Fibroblast of lung (primary cell): ENCODE data around the gene WDR27. TPM values are rescaled to one million over a fixed set of nuclear protein-coding genes. Genes with fewer than 3 reads are reported as not detected.

Experiments
- DNase-seq, 2 donors: peaks; one replicate each; pipeline versions ENCODE4 v3.0.0 to v3.0.0-alpha.2; 2010; ENCODE audit warnings: low read depth in 2 of 2
- H2AFZ ChIP-seq: 2 replicates; pipeline ENCODE4 v1.5.1; 2012; ENCODE audit warnings: low read length, control low read depth, inconsistent platforms
- H3K27ac ChIP-seq: 2 replicates; pipeline ENCODE4 v1.5.1; 2011; ENCODE audit warnings: low read length, control low read depth; ENCODE audit not compliant: insufficient read depth
- H3K27me3 ChIP-seq: 2 replicates; pipeline ENCODE4 v1.5.1; 2011; ENCODE audit warnings: mild to moderate bottlenecking, low read length; ENCODE audit not compliant: control insufficient read depth, insufficient read depth
- H3K36me3 ChIP-seq: 2 replicates; pipeline ENCODE4 v1.5.1; 2011; ENCODE audit warnings: low read length; ENCODE audit not compliant: control insufficient read depth, insufficient read depth
- H3K4me1 ChIP-seq: 2 replicates; pipeline ENCODE4 v1.5.1; 2011; ENCODE audit warnings: low read length; ENCODE audit not compliant: control insufficient read depth, insufficient read depth; ENCODE audit errors: extremely low read depth
- H3K4me2 ChIP-seq: 2 replicates; pipeline ENCODE4 v1.5.1; 2011; ENCODE audit warnings: low read length, control low read depth; ENCODE audit not compliant: insufficient read depth; ENCODE audit errors: extremely low read depth
- H3K4me3 ChIP-seq, 4 experiments: fragments of 200-600 bp in 1 of 4; sonication (generic) in 1 of 4; replicated peaks in 1 of 4; 2 replicates each; pipeline ENCODE4 v1.5.1; 2011 to 2016; ENCODE audit warnings: low read length in 4 of 4, low read depth in 3 of 4, mild to moderate bottlenecking in 3 of 4, control low read depth in 2 of 4, inconsistent platforms in 1 of 4, mixed read lengths in 1 of 4; ENCODE audit not compliant: insufficient read depth in 1 of 4; ENCODE audit errors: control extremely low read depth in 1 of 4
- H3K79me2 ChIP-seq: 2 replicates; pipeline ENCODE4 v1.5.1; 2012; ENCODE audit warnings: mild to moderate bottlenecking, low read length, inconsistent platforms; ENCODE audit not compliant: control insufficient read depth, insufficient read depth
- H3K9ac ChIP-seq: 2 replicates; pipeline ENCODE4 v1.5.1; 2011; ENCODE audit warnings: mild to moderate bottlenecking, low read length, control low read depth; ENCODE audit not compliant: insufficient read depth
- H3K9me3 ChIP-seq: 2 replicates; pipeline ENCODE4 v1.5.1; 2012; ENCODE audit warnings: low read depth, low read length; ENCODE audit not compliant: control insufficient read depth, insufficient read depth
- H4K20me1 ChIP-seq: 2 replicates; pipeline ENCODE4 v1.5.1; 2011; ENCODE audit warnings: low read length; ENCODE audit not compliant: control insufficient read depth, insufficient read depth; ENCODE audit errors: extremely low read depth
- CTCF ChIP-seq, 2 donors: IDR thresholded peaks in 1 of 2; conservative IDR thresholded peaks in 1 of 2; 1 replicate in 1 of 2; 2 replicates in 1 of 2; pipeline ENCODE4 v1.5.1; 2011 to 2012; ENCODE audit warnings: low read length in 2 of 2, control low read depth in 1 of 2, inconsistent platforms in 1 of 2, low read depth in 1 of 2, mild to moderate bottlenecking in 1 of 2
- EZH2 ChIP-seq: IDR thresholded peaks from 2 replicates; pipeline ENCODE4 v1.5.1; 2012; ENCODE audit warnings: low read length, control low read depth, mild to moderate bottlenecking; ENCODE audit errors: missing control alignments
- polyA plus RNA-seq, 2 donors: library from polyadenylated mRNA; depleted of rRNA in 1 of 2; stranded (reverse) in 1 of 2; unstranded in 1 of 2; fragments of >200 nt; gene quantifications; 2 replicates each; pipeline ENCODE4 v1.2.1, GENCODE V29; 2011 to 2012; ENCODE audit warnings: missing spikeins in 1 of 2
- total RNA-seq: library from RNA; depleted of rRNA; stranded (reverse); fragments of >200 nt; gene quantifications from 2 replicates; pipeline ENCODE4 v1.2.1, GENCODE V29; 2014

The WDR27 gene
- total and polyA plus RNA-seq, 2 donors (not counting 1 experiment from before 2014, with no cell fraction given), result 8.8 to 23.3 TPM

- no peaks in the 10 kb centered on the region for H3K79me2 ChIP-seq
- no peak overlapping the region for H3K27ac ChIP-seq
- no peaks in the 10 kb centered on the region for H3K27me3 ChIP-seq
- no peak for DNase-seq
- H4K20me1 ChIP-seq, result no peaks in the 10 kb centered on the region
- H3K9me3 ChIP-seq, result no peaks in the 10 kb centered on the region
- no peak overlapping the region for H3K9ac ChIP-seq
- no peak overlapping the region for H3K4me3 ChIP-seq
- H3K4me2 ChIP-seq, result no peak overlapping the region
- H2AFZ ChIP-seq, result no peak overlapping the region
- no peaks in the 10 kb centered on the region for H3K36me3 ChIP-seq
- H3K4me1 ChIP-seq, result no peaks in the 10 kb centered on the region
- no peak for TF ChIP-seq EZH2
- TF ChIP-seq CTCF (conservative IDR thresholded peaks at IDR 0.05 in 1 of 2, IDR thresholded peaks at IDR 0.05 in 1 of 2; ENCODE audit: low read depth in 1 of 2, low read length in 2 of 2), result no peak
Observed at GRCh38 chr6:169521825-169522224, 180.0 kb downstream of the WDR27 start.

DNA sequence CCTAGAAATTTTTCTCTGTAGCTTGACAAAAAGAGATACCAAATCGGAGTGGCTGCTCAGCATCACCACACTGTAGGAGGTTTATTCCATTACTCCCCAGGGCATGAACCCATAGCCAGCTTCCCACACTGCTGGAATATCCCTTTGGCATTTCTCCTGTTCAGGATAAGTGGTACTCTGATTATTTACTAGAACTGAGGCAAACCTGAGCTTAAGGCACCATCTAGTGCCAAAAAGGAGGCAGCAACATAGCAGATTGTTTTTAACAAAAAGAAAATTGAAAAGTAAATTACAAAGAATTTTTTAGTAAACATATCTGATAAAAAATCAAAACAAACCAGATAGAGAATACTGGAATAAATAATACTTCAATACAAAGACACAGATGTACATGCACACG, 181.7 kb downstream of the WDR27 start:
- H3K27ac ChIP-seq, result no peak overlapping the region
- no peak overlapping the region for H3K9ac ChIP-seq
- H3K4me1 ChIP-seq, result no peaks in the 10 kb centered on the region
- TF ChIP-seq EZH2 (no peak), CTCF (conservative IDR thresholded peaks at IDR 0.05 in 1 of 2, IDR thresholded peaks at IDR 0.05 in 1 of 2; ENCODE audit: low read depth in 1 of 2, low read length in 2 of 2) (peak; percentile 59 to 64)
- H3K4me3 ChIP-seq, result no peak overlapping the region
- peak; percentile 55 to 69 for DNase-seq
- H4K20me1 ChIP-seq, result no peaks in the 10 kb centered on the region
- H2AFZ ChIP-seq, result no peak overlapping the region
- no peaks in the 10 kb centered on the region for H3K27me3 ChIP-seq
- H3K9me3 ChIP-seq, result no peaks in the 10 kb centered on the region
- H3K79me2 ChIP-seq, result no peaks in the 10 kb centered on the region
- H3K36me3 ChIP-seq, result no peaks in the 10 kb centered on the region
- H3K4me2 ChIP-seq, result no peak overlapping the region

DNA sequence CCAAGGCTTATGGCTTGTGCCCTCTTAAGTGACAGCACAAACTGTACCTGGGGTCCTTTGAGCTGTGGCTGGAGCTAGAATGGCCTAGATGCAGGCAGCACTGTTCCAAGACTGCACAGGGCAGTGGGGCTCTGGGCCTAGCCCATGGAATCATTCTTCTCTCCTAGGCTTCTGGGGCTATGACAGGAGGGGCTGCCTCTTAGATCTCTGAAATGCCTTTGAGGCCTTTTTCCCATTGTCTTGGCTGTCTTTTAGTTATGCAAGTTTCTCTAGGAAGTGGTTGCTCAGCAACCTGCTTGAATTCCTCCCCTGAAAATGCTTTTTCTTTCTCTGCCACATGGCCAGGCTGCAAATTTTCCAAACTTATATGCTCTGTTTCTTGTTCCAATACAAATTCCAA, 183.4 kb downstream of the WDR27 start:
- H3K36me3 ChIP-seq, result no peaks in the 10 kb centered on the region
- no peak overlapping the region for H2AFZ ChIP-seq
- no peak for DNase-seq
- H4K20me1 ChIP-seq, result no peaks in the 10 kb centered on the region
- H3K9ac ChIP-seq, result no peak overlapping the region
- H3K4me2 ChIP-seq, result no peak overlapping the region
- no peak overlapping the region for H3K27ac ChIP-seq
- no peaks in the 10 kb centered on the region for H3K9me3 ChIP-seq
- TF ChIP-seq EZH2, result no peak
- no peak for TF ChIP-seq CTCF (conservative IDR thresholded peaks at IDR 0.05 in 1 of 2, IDR thresholded peaks at IDR 0.05 in 1 of 2; ENCODE audit: low read depth in 1 of 2, low read length in 2 of 2)
- no peaks in the 10 kb centered on the region for H3K79me2 ChIP-seq
- H3K4me1 ChIP-seq, result no peaks in the 10 kb centered on the region
- no peak overlapping the region for H3K4me3 ChIP-seq
- H3K27me3 ChIP-seq, result no peaks in the 10 kb centered on the region
